A549 (cell line): ENCODE measurements around the gene TRIM59. TPM values are rescaled to one million over a fixed set of nuclear protein-coding genes. Genes with fewer than 3 reads are reported as not detected.

ENCODE experiments used
- ATAC-seq, 2 experiments: fragments of 200-7000 bp in 1 of 2; fragments of >200 bp in 1 of 2; cut with Nextera tagmentation in 1 of 2; cut with Tn5 transposase in 1 of 2; 3 replicates each; pipeline versions ENCODE4 v1.8.0 to v1.9.1; 2018 to 2020; ENCODE audit warnings: mild to moderate bottlenecking in 1 of 2, moderate library complexity in 1 of 2
- CTCF ChIA-PET: fragments of 300-600 bp; sonication (Branson Sonifier 250); formaldehyde crosslinking; extraction: SDS; loops from one replicate; lab custom pipeline; 2021; ENCODE audit warnings: antibody characterized with exemption, inconsistent platforms; lab: Yijun Ruan, JAX
- POLR2A ChIA-PET: fragments of 350-600 bp; formaldehyde crosslinking; extraction: SDS; loops from one replicate; lab custom pipeline; 2021; ENCODE audit warnings: antibody characterized with exemption, inconsistent platforms; lab: Yijun Ruan, JAX
- DNase-seq, 2 experiments: peaks; one replicate each; pipeline versions ENCODE4 v3.0.0 to v3.0.0-alpha.2; 2011 to 2016; ENCODE audit warnings: low read depth in 1 of 2, low spot score in 1 of 2
- FAIRE-seq: peaks from 2 replicates; lab custom pipeline; 2011; peaks lifted over from hg19 to GRCh38; lab: Jason Lieb, UNC
- H3K27ac ChIP-seq, 2 experiments: fragments of >200 bp; sonication (Bioruptor Twin); formaldehyde crosslinking; 3 replicates each; pipeline ENCODE4 v1.5.1; 2016 to 2017
- H3K4me1 ChIP-seq: fragments of >200 bp; sonication (Bioruptor Twin); formaldehyde crosslinking; 3 replicates; pipeline ENCODE4 v1.6.1; 2016
- H3K4me2 ChIP-seq: fragments of >200 bp; sonication (Bioruptor Twin); formaldehyde crosslinking; 3 replicates; pipeline ENCODE4 v1.6.1; 2016
- H3K4me3 ChIP-seq: fragments of >200 bp; sonication (Bioruptor Twin); formaldehyde crosslinking; 3 replicates; pipeline ENCODE4 v1.5.1; 2016
- H3K9me3 ChIP-seq: fragments of >200 bp; sonication (Bioruptor Twin); formaldehyde crosslinking; 3 replicates; pipeline ENCODE4 v1.6.1; 2016
- ATOH8 ChIP-seq: fragments of 250-450 bp; sonication (Bioruptor Pico); IDR thresholded peaks from 2 replicates; pipeline ENCODE4 v1.5.0; 2020; ENCODE audit warnings: low read depth, mild to moderate bottlenecking, moderate library complexity
- BCL3 ChIP-seq: fragments of >200 bp; sonication (Bioruptor Twin); formaldehyde crosslinking; IDR thresholded peaks from 3 replicates; pipeline ENCODE4 v1.6.1; 2016
- BHLHE40 ChIP-seq: IDR thresholded peaks from 2 replicates; pipeline ENCODE4 v1.6.1; 2012; ENCODE audit warnings: low read depth, low read length, inconsistent platforms
- CBX8 ChIP-seq: fragments of 200-600 bp; sonication (generic); IDR thresholded peaks from 2 replicates; pipeline ENCODE4 v1.6.1; 2016
- CHD4 ChIP-seq: fragments of 200-600 bp; sonication (generic); IDR thresholded peaks from 2 replicates; pipeline ENCODE4 v1.6.1; 2016; ENCODE audit warnings: antibody characterized with exemption, mild to moderate bottlenecking, borderline replicate concordance
- CTCF ChIP-seq: fragments of >200 bp; sonication (Bioruptor Twin); formaldehyde crosslinking; IDR thresholded peaks from 3 replicates; pipeline ENCODE4 v1.5.1; 2016
- EHF ChIP-seq: fragments of 250-450 bp; sonication (Bioruptor Pico); IDR thresholded peaks from 2 replicates; pipeline ENCODE4 v1.5.0; 2020; ENCODE audit warnings: mild to moderate bottlenecking
- EP300 ChIP-seq, 2 experiments: fragments of >200 bp; sonication (Bioruptor Twin); formaldehyde crosslinking; IDR thresholded peaks; 2 replicates in 1 of 2; 3 replicates in 1 of 2; pipeline ENCODE4 v1.6.1; 2016 to 2017
- ESRRA ChIP-seq: fragments of 150-350 bp; IDR thresholded peaks from 2 replicates; pipeline ENCODE4 v1.6.1; 2014; ENCODE audit warnings: mild to moderate bottlenecking, low read length, borderline replicate concordance
- HOXA7 ChIP-seq: fragments of 250-450 bp; sonication (Bioruptor Pico); IDR thresholded peaks from 2 replicates; pipeline ENCODE4 v1.5.0; 2020; ENCODE audit warnings: mild to moderate bottlenecking, moderate library complexity
- HOXB5 ChIP-seq: fragments of 250-450 bp; sonication (Bioruptor Pico); IDR thresholded peaks from 2 replicates; pipeline ENCODE4 v1.5.0; 2020; ENCODE audit warnings: mild to moderate bottlenecking, moderate library complexity
- KDM1A ChIP-seq: fragments of 200-600 bp; sonication (generic); IDR thresholded peaks from 2 replicates; pipeline ENCODE4 v1.6.1; 2016; ENCODE audit warnings: low read depth, mild to moderate bottlenecking
- KDM5A ChIP-seq: fragments of 200-600 bp; sonication (generic); IDR thresholded peaks from 2 replicates; pipeline ENCODE4 v1.6.1; 2016; ENCODE audit warnings: antibody characterized with exemption, mild to moderate bottlenecking
- MAFK ChIP-seq: fragments of 450-650 bp; IDR thresholded peaks from 2 replicates; pipeline ENCODE4 v1.6.1; 2014; ENCODE audit not compliant: partially characterized antibody
- MAX ChIP-seq: IDR thresholded peaks from 2 replicates; pipeline ENCODE4 v1.6.1; 2012
- NFE2L2 ChIP-seq: fragments of 150-350 bp; conservative IDR thresholded peaks from 2 replicates; pipeline ENCODE4 v1.6.1; 2014; ENCODE audit warnings: low read length
- PHF8 ChIP-seq: fragments of 200-600 bp; sonication (generic); IDR thresholded peaks from 2 replicates; pipeline ENCODE4 v1.6.1; 2016; ENCODE audit warnings: low read depth, mild to moderate bottlenecking, antibody characterized with exemption, moderate library complexity, borderline replicate concordance
- POLR2A ChIP-seq: IDR thresholded peaks from 2 replicates; pipeline ENCODE4 v1.6.1; 2012; ENCODE audit warnings: mild to moderate bottlenecking, low read length
- RARB ChIP-seq: fragments of 250-450 bp; sonication (Bioruptor Pico); IDR thresholded peaks from 2 replicates; pipeline ENCODE4 v1.8.0; 2021; ENCODE audit warnings: mild to moderate bottlenecking, moderate library complexity
- RCOR1 ChIP-seq: fragments of 150-350 bp; IDR thresholded peaks from 2 replicates; pipeline ENCODE4 v1.6.1; 2014; ENCODE audit warnings: antibody characterized with exemption, low read length, low read depth
- REST ChIP-seq: fragments of 200-600 bp; sonication (generic); IDR thresholded peaks from 2 replicates; pipeline ENCODE4 v1.6.1; 2016; ENCODE audit warnings: antibody characterized with exemption, mild to moderate bottlenecking, moderate library complexity
- SREBF2 ChIP-seq: fragments of 450-650 bp; IDR thresholded peaks from 2 replicates; pipeline ENCODE4 v1.6.1; 2014; ENCODE audit warnings: mild to moderate bottlenecking, moderate library complexity
- TP53 ChIP-seq: fragments of 250-450 bp; sonication (Bioruptor Pico); IDR thresholded peaks from 2 replicates; pipeline ENCODE4 v1.5.0; 2021; ENCODE audit warnings: mild to moderate bottlenecking, moderate library complexity
- ZC3H11A ChIP-seq: fragments of 450-650 bp; IDR thresholded peaks from 2 replicates; pipeline ENCODE4 v1.6.1; 2014; ENCODE audit warnings: antibody characterized with exemption, mild to moderate bottlenecking
- ZFP36 ChIP-seq: fragments of 450-650 bp; IDR thresholded peaks from 2 replicates; pipeline ENCODE4 v1.6.1; 2014; ENCODE audit warnings: borderline replicate concordance; ENCODE audit not compliant: partially characterized antibody
- ZNF302 ChIP-seq: fragments of 250-450 bp; sonication (Bioruptor Pico); IDR thresholded peaks from 2 replicates; pipeline ENCODE4 v1.9.0; 2021; ENCODE audit warnings: inconsistent platforms, mild to moderate bottlenecking, moderate library complexity
- WGBS: methylation state at CpG from one replicate; pipeline ENCODE4 v1.1.6; 2017; ENCODE audit errors: missing lambda C conversion rate; 5-methylcytosine and 5-hydroxymethylcytosine counted together
- polyA plus RNA-seq, 4 experiments: library from polyadenylated mRNA; depleted of rRNA in 3 of 4; stranded (reverse); fragments of >200 nt; fragmentation: RNase III in 1 of 4; extraction: RNeasy Plus Mini Kit Qiagen cat#74134 plus additional on column Dnase treatment in 1 of 4; gene quantifications; 2 replicates in 3 of 4; 3 replicates in 1 of 4; pipeline ENCODE4 v1.2.3, GENCODE V29; 2011 to 2017

TRIM59 gene
- polyA plus RNA-seq, 2 of the 4 experiments (the other 2 are of a cell fraction) = 10.9 to 12.1 TPM

GRCh38 chr3:160482796-160483195, 33.2 kb upstream of the TRIM59 start:
- WGBS = 74% methylated on average over 3 of the region's 3 CpGs
- DNase-seq = no peak
- ChIA-PET POLR2A (no interaction called here), CTCF (interaction anchor here (1.4 kb wide), 1 partner anchor 21 kb away, joined by 3 read pairs; no protein-coding TSS in a partner anchor)
- Histone ChIP-seq H3K27ac (no peak overlapping the region), H3K9me3 (no peaks in the 10 kb centered on the region), H3K4me1 (0 out of 3 replicates have a peak, but pooled peaks cover 2% of the 10 kb centered on the region), H3K4me3 (no peak overlapping the region), H3K4me2 (no peak overlapping the region)
- no peak for FAIRE-seq
- no peak for ATAC-seq
- TF ChIP-seq BHLHE40 (no peak), TP53 (no peak), ESRRA (no peak), POLR2A (no peak), PHF8 (no peak), ZC3H11A (no peak), CTCF (no peak), NFE2L2 (no peak), RCOR1 (no peak), KDM5A (no peak), EHF (CRISPR knock-in tag) (no peak), RARB (CRISPR knock-in tag) (no peak), EP300 (IDR thresholded peaks at IDR 0.05) (no peak), KDM1A (no peak), MAFK (no peak)

- H3K4me3 ChIP-seq = no peak overlapping the region
- H3K4me1 ChIP-seq = 0 out of 3 replicates have a peak, but pooled peaks cover 2% of the 10 kb centered on the region
- H3K4me2 ChIP-seq = no peak overlapping the region
- 92% methylated on average over 6 of the region's 6 CpGs for WGBS
- ATAC-seq = no peak
- ChIA-PET POLR2A (no interaction called here), CTCF (interaction anchor here (1.0 to 1.4 kb wide), 3 partner anchors 20 to 449 kb away, joined by 3 to 4 read pairs (median 3); no protein-coding TSS in a partner anchor)
- no peak overlapping the region for H3K27ac ChIP-seq
- FAIRE-seq = no peak
- no peaks in the 10 kb centered on the region for H3K9me3 ChIP-seq
- TF ChIP-seq HOXB5 = no peak
- no peak for TF ChIP-seq HOXA7
- TF ChIP-seq SREBF2 = no peak
- TF ChIP-seq REST = no peak
- TF ChIP-seq CHD4 = no peak
- no peak for DNase-seq
Observed at GRCh38 chr3:160481856-160482255, 32.3 kb upstream of the TRIM59 start.

- Histone ChIP-seq H3K27ac (no peak overlapping the region), H3K4me2 (no peak overlapping the region), H3K4me1 (no peaks in the 10 kb centered on the region), H3K4me3 (no peak overlapping the region), H3K9me3 (no peaks in the 10 kb centered on the region)
- DNase-seq (no peak), FAIRE-seq (no peak), ATAC-seq (no peak)
- CTCF ChIA-PET = interaction anchor here (1.4 kb wide), 1 partner anchor 21 kb away, joined by 3 read pairs; no protein-coding TSS in a partner anchor
- 80% methylated on average over 5 of the region's 5 CpGs for WGBS
- POLR2A ChIA-PET = no interaction called here
- no peak for TF ChIP-seq MAX
- no peak for TF ChIP-seq EHF (CRISPR knock-in tag)
- no peak for TF ChIP-seq BCL3
- TF ChIP-seq ATOH8 (CRISPR knock-in tag) = no peak
- no peak for TF ChIP-seq ZFP36
- no peak for TF ChIP-seq CBX8
- TF ChIP-seq ZNF302 (CRISPR knock-in tag) = no peak
Observed at GRCh38 chr3:160480931-160481330, 31.3 kb upstream of the TRIM59 start.
